T-cell (primary cell): ENCODE results near the gene LMF2. TPM values are rescaled to one million over a fixed set of nuclear protein-coding genes. Genes with fewer than 3 reads are reported as not detected.

Experiments
- ATAC-seq, 4 experiments: fragments of 200-7000 bp in 3 of 4; fragments of 150-1000 bp in 1 of 4; cut with Tn5 transposase; replicated peaks in 1 of 4; 1 replicate in 3 of 4; 2 replicates in 1 of 4; pipeline ENCODE4 v1.10.0; 2021; ENCODE audit warnings: moderate library complexity in 3 of 4, mild to moderate bottlenecking in 2 of 4, moderate number of reproducible peaks in 1 of 4
- CTCF ChIA-PET, 2 donors: fragments of 300-600 bp; sonication (Branson Sonifier 250); formaldehyde crosslinking; loops; one replicate each; lab custom pipeline; 2022; ENCODE audit warnings: antibody characterized with exemption in 2 of 2; lab: Charles Lee
- POLR2A ChIA-PET, 2 donors: fragments of 300-600 bp; sonication (Branson Sonifier 250); formaldehyde crosslinking; loops; one replicate each; lab custom pipeline; 2022; ENCODE audit warnings: antibody characterized with exemption in 2 of 2; lab: Charles Lee
- DNase-seq, 35 experiments: peaks; one replicate each; pipeline versions ENCODE4 v3.0.0 to v3.0.0-alpha.2; 2013 to 2023
- H3K27ac ChIP-seq: one replicate; pipeline ENCODE4 v1.5.1; 2013; ENCODE audit warnings: low read length
- H3K27me3 ChIP-seq, 2 experiments: replicated peaks in 1 of 2; 1 replicate in 1 of 2; 2 replicates in 1 of 2; pipeline versions ENCODE4 v1.6.1 to v1.7.0; 2013; ENCODE audit warnings: low read length in 1 of 2, mixed read lengths in 1 of 2; ENCODE audit not compliant: control insufficient read depth in 2 of 2, insufficient read depth in 2 of 2; ENCODE audit errors: extremely low read depth in 1 of 2
- H3K36me3 ChIP-seq, 2 donors: 1 replicate in 1 of 2; 2 replicates in 1 of 2; pipeline versions ENCODE4 v1.6.1 to v1.7.0; 2013; ENCODE audit warnings: low read length in 1 of 2; ENCODE audit not compliant: control insufficient read depth in 2 of 2, insufficient read depth in 1 of 2; ENCODE audit errors: extremely low read depth in 1 of 2
- H3K4me1 ChIP-seq, 2 experiments: 1 replicate in 1 of 2; 2 replicates in 1 of 2; pipeline versions ENCODE4 v1.6.1 to v1.7.0; 2013; ENCODE audit warnings: low read length in 2 of 2, mixed read lengths in 1 of 2; ENCODE audit not compliant: insufficient read depth in 2 of 2, control insufficient read depth in 1 of 2; ENCODE audit errors: extremely low read depth in 1 of 2
- H3K4me3 ChIP-seq, 2 donors: 1 replicate in 1 of 2; 2 replicates in 1 of 2; pipeline versions ENCODE4 v1.5.1 to v1.7.0; 2013; ENCODE audit warnings: mild to moderate bottlenecking in 2 of 2, low read length in 1 of 2, moderate library complexity in 1 of 2; ENCODE audit not compliant: control insufficient read depth in 1 of 2; ENCODE audit errors: extremely low read depth in 1 of 2
- H3K9me3 ChIP-seq: 2 replicates; pipeline ENCODE4 v1.7.0; 2013
- H3K27ac Mint-ChIP-seq, 2 donors: one replicate each; pipeline ENCODE4 v1.8.0; 2020 to 2021; ENCODE audit warnings: mild to moderate bottlenecking in 2 of 2, mixed read lengths in 2 of 2
- H3K27me3 Mint-ChIP-seq, 2 donors: one replicate each; pipeline ENCODE4 v1.8.0; 2021 to 2022; ENCODE audit warnings: mixed read lengths in 2 of 2
- H3K36me3 Mint-ChIP-seq: one replicate; pipeline ENCODE4 v1.8.0; 2021; ENCODE audit warnings: mixed read lengths
- H3K4me1 Mint-ChIP-seq, 3 donors: one replicate each; pipeline ENCODE4 v1.8.0; 2020 to 2022; ENCODE audit warnings: mixed read lengths in 3 of 3, mild to moderate bottlenecking in 1 of 3
- H3K4me3 Mint-ChIP-seq, 3 donors: one replicate each; pipeline ENCODE4 v1.8.0; 2020 to 2022; ENCODE audit warnings: mild to moderate bottlenecking in 3 of 3, mixed read lengths in 3 of 3, moderate library complexity in 3 of 3
- H3K9me3 Mint-ChIP-seq, 3 donors: one replicate each; pipeline ENCODE4 v1.8.0; 2020 to 2022; ENCODE audit warnings: mixed read lengths in 3 of 3
- WGBS: methylation state at CpG from one replicate; pipeline ENCODE4 v1.1.5; 2013; ENCODE audit warnings: missing lambda C conversion rate; ENCODE audit not compliant: insufficient coverage; 5-methylcytosine and 5-hydroxymethylcytosine counted together
- total RNA-seq, 35 experiments: library from RNA in 6 of 35; stranded (reverse) in 6 of 35; fragments of 120-200 nt in 1 of 35; gene quantifications; one replicate each; pipeline versions ENCODE4 v1.2.1 to v1.2.4 and lab custom pipeline; 2013 to 2026

LMF2 gene
- total RNA-seq (100 to 1,000 TPM in 4 of 5 donors, 10 to 100 TPM in 1; 90.5 to 188 (median 185) TPM), total RNA-seq (lab: John Stamatoyannopoulos, UW) (55.8 to 188 (median 140) reads per million in 29 experiments)
- 51.7 TPM for total RNA-seq (2013)

- peaks cover 23 to 28% (median 25%) of the 10 kb centered on the region in 3 donors for H3K4me1 Mint-ChIP-seq
- H3K36me3 Mint-ChIP-seq, result peaks cover 5% of the 10 kb centered on the region
- no peaks in the 10 kb centered on the region for H3K27me3 ChIP-seq
- peaks cover 13 to 37% of the 10 kb centered on the region in 2 donors for H3K36me3 ChIP-seq
- ATAC-seq (peak; percentile 81 to 83 (median 82)), DNase-seq (peak in 32 of 35 experiments; percentile 81 to 99 (median 92))
- no peaks in the 10 kb centered on the region for H3K9me3 Mint-ChIP-seq
- ChIA-PET POLR2A (interaction anchor here (0.7 to 2.4 kb wide), 5 partner anchors 18 to 114 kb away, joined by 6 to 20 read pairs (median 10); partner anchors contain the start of gene SCO2 (in 2 of the 2)), CTCF (interaction anchor here in 1 of 2 donors (0.6 to 2.9 kb wide), 10 partner anchors 18 to 265 kb away, joined by 3 to 62 read pairs (median 4); partner anchors contain the start of gene SCO2)
- H3K9me3 ChIP-seq, result no peaks in the 10 kb centered on the region
- peak within 1 kb of the TSS; percentile 95 to 97 for H3K27ac Mint-ChIP-seq
- no peaks in the 10 kb centered on the region for H3K27me3 Mint-ChIP-seq
- H3K4me1 ChIP-seq, result peaks cover 15 to 30% of the 10 kb centered on the region in 2 experiments
- H3K4me3 ChIP-seq, result peak within 1 kb of the TSS; percentile 67 to 84
- WGBS, result 0% methylated on average over 7 of the region's 62 CpGs
- peak within 1 kb of the TSS; percentile 93 to 94 (median 93) for H3K4me3 Mint-ChIP-seq
- peak within 1 kb of the TSS; percentile 84 for H3K27ac ChIP-seq
Measured at GRCh38 chr22:50507421-50507990, at the start of gene LMF2. Gene LMF2 (minus strand): TSS chr22:50507702. CDS start chr22:50507675, 27 bp downstream.

GRCh38 chr22:50556703-50557102 lies 49.2 kb upstream of the LMF2 start:
- CTCF ChIA-PET, result interaction anchor here in 1 of 2 donors (0.6 kb wide), 2 partner anchors 139 to 181 kb away, joined by 3 read pairs; no protein-coding TSS in a partner anchor
- no peaks in the 10 kb centered on the region for H3K36me3 Mint-ChIP-seq
- peaks cover 0 to 3% of the 10 kb centered on the region in 2 experiments for H3K27me3 ChIP-seq

GRCh38 chr22:50553310-50553709 lies 45.8 kb upstream of the LMF2 start:
- no peak for ATAC-seq
- 71% methylated on average over 4 of the region's 8 CpGs for WGBS
- peaks cover 3% of the 10 kb centered on the region for H3K36me3 Mint-ChIP-seq

More at GRCh38 chr22:50556703-50557102, 49.2 kb upstream of the LMF2 start:
- Mint-ChIP-seq H3K27me3 (no peaks in the 10 kb centered on the region), H3K9me3 (no peaks in the 10 kb centered on the region), H3K27ac (no peak overlapping the region), H3K4me1 (peaks cover 4 to 6% (median 5%) of the 10 kb centered on the region in 3 donors), H3K4me3 (no peak overlapping the region)
- ATAC-seq, result no peak
- no peak for DNase-seq
- Histone ChIP-seq H3K36me3 (no peaks in the 10 kb centered on the region), H3K4me3 (no peak overlapping the region), H3K27ac (no peak overlapping the region), H3K4me1 (peaks cover 0 to 3% of the 10 kb centered on the region in 2 experiments), H3K9me3 (no peaks in the 10 kb centered on the region)
- no CpG with 5 or more reads among the region's 5 CpGs for WGBS
- POLR2A ChIA-PET, result no interaction called here

GRCh38 chr22:50551160-50551752 lies 43.8 kb upstream of the LMF2 start:
- no peak overlapping the region for H3K4me3 ChIP-seq
- WGBS, result 99% methylated on average over 10 of the region's 11 CpGs
- no peaks in the 10 kb centered on the region for H3K27me3 Mint-ChIP-seq
- H3K27ac ChIP-seq, result no peak overlapping the region
- ChIA-PET CTCF (interaction anchor here in 1 of 2 donors (0.9 to 1.2 kb wide), 3 partner anchors 9 to 43 kb away, joined by 3 read pairs; partner anchors contain the start of genes LMF2 and NCAPH2), POLR2A (no interaction called here)
- no peaks in the 10 kb centered on the region for H3K9me3 Mint-ChIP-seq
- peaks cover 3% of the 10 kb centered on the region for H3K36me3 Mint-ChIP-seq
- peaks cover 19 to 27% (median 24%) of the 10 kb centered on the region in 3 donors for H3K4me1 Mint-ChIP-seq
- DNase-seq, result no peak
- no peak overlapping the region for H3K27ac Mint-ChIP-seq
- H3K4me1 ChIP-seq, result peaks cover 4 to 37% of the 10 kb centered on the region in 2 experiments
- no peaks in the 10 kb centered on the region for H3K36me3 ChIP-seq
- no peaks in the 10 kb centered on the region for H3K9me3 ChIP-seq
- ATAC-seq, result no peak
- H3K27me3 ChIP-seq, result no peaks in the 10 kb centered on the region
- peak overlapping the region; percentile 10 to 36 (median 16) for H3K4me3 Mint-ChIP-seq

More at GRCh38 chr22:50553310-50553709, 45.8 kb upstream of the LMF2 start:
- Histone ChIP-seq H3K4me3 (no peak overlapping the region), H3K27ac (no peak overlapping the region), H3K27me3 (no peaks in the 10 kb centered on the region), H3K4me1 (peaks cover 0 to 26% of the 10 kb centered on the region in 2 experiments), H3K36me3 (no peaks in the 10 kb centered on the region), H3K9me3 (no peaks in the 10 kb centered on the region)
- Mint-ChIP-seq H3K9me3 (no peaks in the 10 kb centered on the region), H3K4me1 (peaks cover 18 to 22% (median 19%) of the 10 kb centered on the region in 3 donors), H3K27me3 (no peaks in the 10 kb centered on the region), H3K27ac (no peak overlapping the region), H3K4me3 (no peak overlapping the region)
- DNase-seq, result no peak
- ChIA-PET POLR2A (interaction anchor here in 1 of 2 donors (0.6 kb wide), 1 partner anchor 330 kb away, joined by 16 read pairs; no protein-coding TSS in a partner anchor), CTCF (no interaction called here)

GRCh38 chr22:50550395-50550794 lies 42.9 kb upstream of the LMF2 start:
- H3K9me3 ChIP-seq, result no peaks in the 10 kb centered on the region
- POLR2A ChIA-PET, result no interaction called here
- no peak overlapping the region for H3K27ac ChIP-seq
- WGBS, result 98% methylated on average over 5 of the region's 8 CpGs
- no peaks in the 10 kb centered on the region for H3K9me3 Mint-ChIP-seq
- H3K4me1 Mint-ChIP-seq, result peaks cover 27 to 36% (median 32%) of the 10 kb centered on the region in 3 donors
- DNase-seq, result no peak
- ATAC-seq, result no peak
- H3K36me3 ChIP-seq, result no peaks in the 10 kb centered on the region
- peaks cover 4 to 45% of the 10 kb centered on the region in 2 experiments for H3K4me1 ChIP-seq
- H3K27me3 ChIP-seq, result no peaks in the 10 kb centered on the region
- CTCF ChIA-PET, result interaction anchor here in 1 of 2 donors (1.1 to 1.2 kb wide), 2 partner anchors 10 to 40 kb away, joined by 3 read pairs; no protein-coding TSS in a partner anchor
- H3K4me3 Mint-ChIP-seq, result peak overlapping the region; percentile 75 to 80 (median 79)
- H3K27ac Mint-ChIP-seq, result peak overlapping the region; percentile 82 to 87
- peaks cover 3% of the 10 kb centered on the region for H3K36me3 Mint-ChIP-seq
- H3K27me3 Mint-ChIP-seq, result no peaks in the 10 kb centered on the region
- H3K4me3 ChIP-seq, result no peak overlapping the region
